Measurements from ENCODE around the gene RANGAP1. TPM values are rescaled to one million over a fixed set of nuclear protein-coding genes. Genes with fewer than 3 reads are reported as not detected.
A peak's percentile ranks its signal among the peaks of the same experiment; 100 is the strongest.
"Not testable (repeated sequence)": the region's sequence is repeated elsewhere in the genome, so short reads cannot be mapped to it uniquely, and the experiment has no call there.

Gene RANGAP1
- total RNA-seq, 4 donors from 2014 or later, result 35.5 to 42.7 (median 38.8) TPM

DNA sequence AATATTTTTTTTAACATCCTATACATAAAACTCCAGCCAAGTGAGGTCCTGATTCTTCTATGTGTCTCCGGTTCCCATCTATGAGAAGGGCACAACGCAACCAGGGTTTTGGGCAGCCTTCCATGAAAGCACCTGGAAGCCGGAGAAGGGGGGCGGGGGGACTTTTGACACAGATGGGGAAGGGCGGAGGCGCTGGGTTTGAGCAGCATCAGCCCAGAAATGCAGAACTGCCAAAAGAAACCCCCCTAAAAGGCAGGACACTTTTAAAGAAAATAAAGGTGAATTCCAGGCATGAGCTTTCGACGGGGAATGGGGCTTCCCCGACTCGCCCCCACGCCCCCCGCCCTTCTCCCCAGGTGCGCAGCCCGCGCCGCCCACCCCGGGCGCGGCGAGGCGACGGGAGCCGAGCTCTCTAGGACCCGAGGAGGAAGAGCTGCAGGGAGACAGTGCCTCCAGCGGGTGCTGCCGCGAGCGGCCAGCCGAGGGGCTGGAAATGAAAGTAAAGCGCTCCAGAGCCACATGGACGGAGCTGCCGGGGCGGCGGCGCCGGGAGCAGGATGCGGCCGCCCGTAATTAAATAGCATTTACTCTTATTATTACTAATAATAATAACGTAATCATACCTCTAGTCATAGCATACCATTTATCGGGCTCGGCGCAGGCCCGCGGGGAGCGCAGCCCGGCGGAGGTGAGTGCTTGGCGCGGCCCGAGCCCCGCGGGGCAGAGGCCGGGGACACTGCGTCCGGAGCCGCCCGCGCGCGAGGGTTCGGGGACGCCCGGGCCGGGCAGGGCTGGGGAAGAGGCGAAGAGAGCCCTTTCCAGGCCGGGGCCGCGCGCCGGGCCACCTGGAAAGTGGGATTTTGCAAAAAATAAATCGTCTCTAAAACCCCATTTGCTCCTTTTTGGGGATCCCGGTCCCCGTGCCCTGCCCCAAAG, 15.4 kb upstream of the RANGAP1 start, which contains the start of gene ZC3H7B:
Gene ZC3H7B, plus strand, starts transcription at position 441 of the 936 bp plus-strand sequence. CDS start 19,136 bp downstream, outside the sequence.
- WGBS, 2 donors, result 0 to 1% methylated on average over 41 to 51 of the region's 74 CpGs
- DNase-seq, result peak; percentile 87 to 92
- intact Hi-C loops (cut with DNase I), result no loop called here

DNA sequence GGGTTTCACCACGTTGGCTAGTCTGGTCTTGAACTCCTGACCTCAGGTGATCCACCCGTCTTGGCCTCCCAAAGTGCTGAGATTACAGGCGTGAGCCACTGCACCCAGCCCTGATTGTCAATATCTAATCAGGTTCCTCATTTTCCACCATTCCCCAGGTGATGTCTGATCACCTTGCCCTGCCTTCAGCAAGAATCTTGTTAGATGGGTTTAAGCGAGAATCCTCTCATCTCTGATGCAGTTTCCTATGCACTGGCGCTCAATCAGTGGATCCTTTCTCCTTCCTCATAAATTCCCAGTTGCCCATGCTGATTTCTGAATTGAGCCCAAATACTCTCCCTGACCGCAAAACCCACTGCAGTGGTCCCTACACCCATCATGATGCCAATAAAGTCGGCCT, 14.7 kb upstream of the RANGAP1 start:
- Histone ChIP-seq H3K36me3 (no peaks in the 10 kb centered on the region), H3K27ac (peak overlapping the region in 2 of 3 donors; percentile 93 to 97), H3K9me3 (no peaks in the 10 kb centered on the region), H3K27me3 (no peaks in the 10 kb centered on the region), H3K4me1 (peaks cover 18 to 29% of the 10 kb centered on the region in 2 donors), H3K4me3 (replicated peaks in 1 of 3) (no peak overlapping the region)
- TF ChIP-seq, protein P1, sequence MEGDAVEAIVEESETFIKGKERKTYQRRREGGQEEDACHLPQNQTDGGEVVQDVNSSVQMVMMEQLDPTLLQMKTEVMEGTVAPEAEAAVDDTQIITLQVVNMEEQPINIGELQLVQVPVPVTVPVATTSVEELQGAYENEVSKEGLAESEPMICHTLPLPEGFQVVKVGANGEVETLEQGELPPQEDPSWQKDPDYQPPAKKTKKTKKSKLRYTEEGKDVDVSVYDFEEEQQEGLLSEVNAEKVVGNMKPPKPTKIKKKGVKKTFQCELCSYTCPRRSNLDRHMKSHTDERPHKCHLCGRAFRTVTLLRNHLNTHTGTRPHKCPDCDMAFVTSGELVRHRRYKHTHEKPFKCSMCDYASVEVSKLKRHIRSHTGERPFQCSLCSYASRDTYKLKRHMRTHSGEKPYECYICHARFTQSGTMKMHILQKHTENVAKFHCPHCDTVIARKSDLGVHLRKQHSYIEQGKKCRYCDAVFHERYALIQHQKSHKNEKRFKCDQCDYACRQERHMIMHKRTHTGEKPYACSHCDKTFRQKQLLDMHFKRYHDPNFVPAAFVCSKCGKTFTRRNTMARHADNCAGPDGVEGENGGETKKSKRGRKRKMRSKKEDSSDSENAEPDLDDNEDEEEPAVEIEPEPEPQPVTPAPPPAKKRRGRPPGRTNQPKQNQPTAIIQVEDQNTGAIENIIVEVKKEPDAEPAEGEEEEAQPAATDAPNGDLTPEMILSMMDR (IDR thresholded peaks at IDR 0.05), result no peak
- TF ChIP-seq POLR2A (IDR thresholded peaks at IDR 0.05), result no peak
- 47 to 50% methylated on average over 7 of the region's 7 CpGs for WGBS, 2 donors
- no peak for DNase-seq
- intact Hi-C loops (cut with DNase I), result no loop called here

More for the DNA sequence above, 15.4 kb upstream of the RANGAP1 start, which contains the start of gene ZC3H7B:
- Histone ChIP-seq H3K27me3 (no peaks in the 10 kb centered on the region), H3K4me1 (peaks cover 18 to 30% of the 10 kb centered on the region in 2 donors), H3K9me3 (no peaks in the 10 kb centered on the region), H3K36me3 (no peaks in the 10 kb centered on the region), H3K27ac (peak within 1 kb of the TSS; percentile 90 to 97 (median 93)), H3K4me3 (replicated peaks in 1 of 3) (peak within 1 kb of the TSS; percentile 36 to 79 (median 63))
- TF ChIP-seq, protein P1 (IDR thresholded peaks at IDR 0.05), result peak; percentile 14 to 62 (median 37)
- peak in 1 of 2 donors; percentile 84 for TF ChIP-seq POLR2A (IDR thresholded peaks at IDR 0.05)

DNA sequence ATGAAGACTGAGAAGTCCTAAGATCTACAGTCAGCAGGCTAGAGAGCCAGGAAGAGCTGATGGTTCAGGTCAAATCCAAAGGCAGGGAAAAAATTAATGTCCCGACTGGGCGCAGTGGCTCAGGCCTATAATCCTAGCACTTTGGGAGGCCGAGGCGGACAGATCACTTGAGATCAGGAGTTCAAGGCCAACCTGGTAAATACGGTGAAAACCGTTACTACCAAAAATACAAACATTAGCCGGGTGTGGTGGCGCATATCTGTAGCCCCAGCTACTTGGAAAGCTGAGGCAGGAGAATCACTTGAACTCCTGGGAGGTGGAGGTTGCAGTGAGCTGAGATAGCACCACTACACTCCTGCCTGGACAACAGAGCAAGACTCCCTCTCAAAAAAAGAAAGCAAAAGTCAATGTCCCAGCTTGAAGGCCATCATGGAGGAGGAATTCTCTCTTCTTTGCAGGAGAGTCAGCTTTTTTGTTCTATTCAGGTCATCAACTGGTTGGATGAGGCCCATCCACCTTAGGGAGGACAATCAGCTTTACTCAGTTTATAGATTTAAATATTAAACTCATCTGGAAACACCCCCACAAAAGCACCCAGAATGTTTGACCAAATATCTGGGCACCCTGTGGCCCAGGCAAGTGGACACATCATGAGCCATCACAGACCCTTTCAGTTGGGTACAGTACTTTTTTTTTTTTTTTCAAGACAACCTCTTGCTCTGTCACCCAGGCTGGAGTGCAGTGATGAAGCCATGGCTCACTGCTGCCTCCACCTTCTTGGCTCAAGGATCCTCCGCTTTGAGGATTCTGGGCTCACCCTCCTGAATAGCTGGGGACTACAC, 11.1 kb upstream of the RANGAP1 start:
- DNase-seq, result no peak
- Histone ChIP-seq H3K27ac (no peak overlapping the region), H3K36me3 (no peaks in the 10 kb centered on the region), H3K4me1 (peaks cover 0 to 9% of the 10 kb centered on the region in 2 donors), H3K27me3 (no peaks in the 10 kb centered on the region), H3K4me3 (replicated peaks in 1 of 3) (no peak overlapping the region), H3K9me3 (no peaks in the 10 kb centered on the region)
- intact Hi-C loops (cut with DNase I), result no loop called here
- 95 to 97% methylated on average over 9 of the region's 9 CpGs for WGBS, 2 donors
- TF ChIP-seq, protein P1 (IDR thresholded peaks at IDR 0.05), result no peak
- no peak for TF ChIP-seq POLR2A (IDR thresholded peaks at IDR 0.05)

DNA sequence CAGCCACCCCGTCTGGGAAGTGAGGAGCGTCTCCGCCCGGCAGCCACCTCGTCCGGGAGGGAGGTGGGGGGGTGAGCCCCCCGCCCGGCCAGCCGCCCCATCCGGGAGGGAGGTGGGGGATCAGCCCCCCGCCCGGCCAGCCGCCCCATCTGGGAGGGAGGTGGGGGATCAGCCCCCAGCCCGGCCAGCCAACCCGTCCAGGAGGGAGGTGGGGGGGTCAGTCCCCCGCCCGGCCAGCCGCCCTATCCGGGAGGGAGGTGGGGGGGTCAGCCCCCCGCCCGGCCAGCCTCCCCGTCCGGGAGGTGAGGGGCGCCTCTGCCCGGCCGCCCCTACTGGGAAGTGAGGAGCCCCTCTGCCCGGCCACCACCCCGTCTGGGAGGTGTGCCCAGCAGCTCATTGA, 8.8 kb upstream of the RANGAP1 start:
- H3K4me3 ChIP-seq (replicated peaks in 1 of 3); DNase-seq; H3K27me3 ChIP-seq; intact Hi-C loops (cut with DNase I); H3K36me3 ChIP-seq; H3K9me3 ChIP-seq: not testable (repeated sequence)
- 80% methylated on average over 1 of the region's 28 CpGs; no CpG with 5 or more reads in 1 of the 2 donors for WGBS, 2 donors
- peaks cover 6 to 18% of the 10 kb centered on the region in 2 donors for H3K4me1 ChIP-seq
- H3K27ac ChIP-seq, result peak overlapping the region in 2 of 3 donors; percentile 56 to 65

Data from thyroid gland (tissue), 4 donors.